Neural progenitor cell (in vitro differentiated cells): ENCODE data around the gene ELL. TPM values are rescaled to one million over a fixed set of nuclear protein-coding genes. Genes with fewer than 3 reads are reported as not detected.
A peak's percentile ranks its signal among the peaks of the same experiment; 100 is the strongest.

ENCODE experiments used
- DNase-seq: peaks from one replicate; pipeline ENCODE4 v3.0.0-alpha.2; 2016; ENCODE audit warnings: low spot score
- H2AFZ ChIP-seq: fragments of 200-600 bp; sonication (generic); replicated peaks from 2 replicates; pipeline ENCODE4 v1.6.1; 2016; ENCODE audit warnings: antibody characterized with exemption
- H3F3A ChIP-seq: fragments of 200-600 bp; sonication (generic); 2 replicates; pipeline ENCODE4 v1.6.1; 2016; ENCODE audit warnings: antibody characterized with exemption, low read depth
- H3K27ac ChIP-seq: fragments of 200-600 bp; sonication (generic); 2 replicates; pipeline ENCODE4 v1.5.1; 2016; ENCODE audit warnings: mild to moderate bottlenecking
- H3K27me3 ChIP-seq: fragments of 200-600 bp; sonication (generic); 2 replicates; pipeline ENCODE4 v1.6.1; 2016; ENCODE audit warnings: mild to moderate bottlenecking, moderate library complexity
- H3K36me3 ChIP-seq: fragments of 200-600 bp; sonication (generic); 2 replicates; pipeline ENCODE4 v1.5.1; 2016
- H3K4me1 ChIP-seq: fragments of 200-600 bp; sonication (generic); 2 replicates; pipeline ENCODE4 v1.6.1; 2016; ENCODE audit warnings: mixed run types
- H3K4me2 ChIP-seq: fragments of 200-600 bp; sonication (generic); 2 replicates; pipeline ENCODE4 v1.6.1; 2016
- H3K4me3 ChIP-seq: fragments of 200-600 bp; sonication (generic); 2 replicates; pipeline ENCODE4 v1.5.1; 2016
- H3K79me2 ChIP-seq: fragments of 200-600 bp; sonication (generic); 2 replicates; pipeline ENCODE4 v1.6.1; 2016; ENCODE audit warnings: low read depth
- H3K9ac ChIP-seq: fragments of 200-600 bp; sonication (generic); 2 replicates; pipeline ENCODE4 v1.6.1; 2016
- H3K9me3 ChIP-seq: fragments of 200-600 bp; sonication (generic); 2 replicates; pipeline ENCODE4 v1.5.1; 2016; ENCODE audit warnings: low read depth
- H4K20me1 ChIP-seq: fragments of 200-600 bp; sonication (generic); 2 replicates; pipeline ENCODE4 v1.6.1; 2016; ENCODE audit warnings: low read depth
- H3K27ac Mint-ChIP-seq: 3 replicates; pipeline ENCODE4 v1.8.0; 2021; ENCODE audit warnings: mixed read lengths
- H3K27me3 Mint-ChIP-seq: 2 replicates; pipeline ENCODE4 v1.8.0; 2022; ENCODE audit warnings: low read depth, mild to moderate bottlenecking, inconsistent platforms, moderate library complexity, mixed read lengths; ENCODE audit not compliant: insufficient read depth
- H3K36me3 Mint-ChIP-seq: 3 replicates; pipeline ENCODE4 v1.8.0; 2021; ENCODE audit warnings: mixed read lengths
- H3K4me1 Mint-ChIP-seq: 3 replicates; pipeline ENCODE4 v1.8.0; 2021; ENCODE audit warnings: mixed read lengths
- H3K4me3 Mint-ChIP-seq: 3 replicates; pipeline ENCODE4 v1.8.0; 2021; ENCODE audit warnings: mild to moderate bottlenecking, moderate library complexity, mixed read lengths
- H3K9me3 Mint-ChIP-seq: 3 replicates; pipeline ENCODE4 v1.8.0; 2020; ENCODE audit warnings: mixed read lengths
- CTCF ChIP-seq: fragments of 200-600 bp; sonication (generic); IDR thresholded peaks from 2 replicates; pipeline ENCODE4 v1.5.1; 2017; ENCODE audit warnings: antibody characterized with exemption, mild to moderate bottlenecking
- EZH2 ChIP-seq: fragments of 200-600 bp; sonication (generic); IDR thresholded peaks from 2 replicates; pipeline ENCODE4 v1.6.1; 2017; ENCODE audit warnings: antibody characterized with exemption, mild to moderate bottlenecking, moderate library complexity
- EZH2phosphoT487 ChIP-seq: fragments of 200-600 bp; sonication (generic); IDR thresholded peaks from 2 replicates; pipeline ENCODE4 v1.6.1; 2017; ENCODE audit warnings: antibody characterized with exemption
- total RNA-seq: library from RNA; depleted of rRNA; stranded (reverse); fragments of >200 nt; gene quantifications from 2 replicates; pipeline ENCODE4 v1.2.3, GENCODE V29; 2015; ENCODE audit warnings: low replicate concordance

Gene ELL
- total RNA-seq, 1 donor from 2014 or later, result 2.9 TPM

DNA sequence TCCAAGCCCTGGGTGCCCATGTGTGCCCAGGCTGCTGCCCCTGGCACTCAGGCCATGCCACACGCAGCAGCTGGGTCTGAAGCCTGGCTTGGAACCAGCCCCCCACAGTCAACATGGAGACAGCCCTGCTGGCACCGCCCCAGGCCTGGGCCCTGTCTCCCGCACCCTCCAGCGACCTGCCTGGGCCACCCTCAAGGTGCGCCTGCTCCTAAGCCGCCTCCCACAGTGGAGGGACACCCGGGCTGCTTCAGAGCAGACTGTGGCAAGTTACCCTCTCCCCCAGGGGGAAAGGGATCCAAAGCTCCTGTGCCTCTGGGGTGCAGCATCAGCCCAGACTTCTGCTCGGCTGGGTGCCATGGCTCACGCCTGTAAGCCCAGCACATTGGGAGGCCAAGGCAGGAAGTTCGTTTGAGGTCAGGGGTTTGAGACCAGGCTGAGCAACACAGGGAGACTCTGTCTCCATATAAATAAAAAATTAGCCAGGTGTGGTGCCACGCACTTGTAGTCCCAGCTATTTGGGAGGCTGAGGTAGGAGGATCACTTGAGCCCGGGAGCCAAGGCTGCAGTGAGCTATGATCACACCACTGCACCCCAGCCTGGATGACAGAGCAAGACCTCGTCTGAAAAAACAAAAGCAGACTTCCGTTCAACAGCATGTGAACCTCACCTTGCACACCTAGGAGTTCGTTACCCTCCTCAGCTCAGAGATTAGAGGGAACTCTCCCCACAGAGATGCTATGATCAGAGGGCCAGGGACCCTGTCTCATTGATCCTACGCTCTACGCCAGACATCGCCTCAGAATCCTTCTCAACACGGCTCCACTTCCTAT lies 15.6 kb downstream of the ELL start:
- no peaks in the 10 kb centered on the region for H3K36me3 Mint-ChIP-seq
- Histone ChIP-seq H3K79me2 (peaks cover 32% of the 10 kb centered on the region), H3K4me1 (no peaks in the 10 kb centered on the region), H2AFZ (no peak overlapping the region), H3K36me3 (no peaks in the 10 kb centered on the region), H3K4me3 (no peak overlapping the region), H3K9me3 (no peaks in the 10 kb centered on the region), H4K20me1 (peaks cover 86% of the 10 kb centered on the region), H3K9ac (no peak overlapping the region), H3K27me3 (no peaks in the 10 kb centered on the region), H3K27ac (no peak overlapping the region), H3K4me2 (no peak overlapping the region), H3F3A (no peaks in the 10 kb centered on the region)
- peaks cover 4% of the 10 kb centered on the region for H3K27me3 Mint-ChIP-seq
- no peak for TF ChIP-seq CTCF
- no peak for TF ChIP-seq EZH2phosphoT487
- no peak for TF ChIP-seq EZH2
- DNase-seq, result no peak
- H3K27ac Mint-ChIP-seq, result peak overlapping the region; percentile 50
- no peaks in the 10 kb centered on the region for H3K9me3 Mint-ChIP-seq
- H3K4me1 Mint-ChIP-seq, result peaks cover 20% of the 10 kb centered on the region
- H3K4me3 Mint-ChIP-seq, result no peak overlapping the region

DNA sequence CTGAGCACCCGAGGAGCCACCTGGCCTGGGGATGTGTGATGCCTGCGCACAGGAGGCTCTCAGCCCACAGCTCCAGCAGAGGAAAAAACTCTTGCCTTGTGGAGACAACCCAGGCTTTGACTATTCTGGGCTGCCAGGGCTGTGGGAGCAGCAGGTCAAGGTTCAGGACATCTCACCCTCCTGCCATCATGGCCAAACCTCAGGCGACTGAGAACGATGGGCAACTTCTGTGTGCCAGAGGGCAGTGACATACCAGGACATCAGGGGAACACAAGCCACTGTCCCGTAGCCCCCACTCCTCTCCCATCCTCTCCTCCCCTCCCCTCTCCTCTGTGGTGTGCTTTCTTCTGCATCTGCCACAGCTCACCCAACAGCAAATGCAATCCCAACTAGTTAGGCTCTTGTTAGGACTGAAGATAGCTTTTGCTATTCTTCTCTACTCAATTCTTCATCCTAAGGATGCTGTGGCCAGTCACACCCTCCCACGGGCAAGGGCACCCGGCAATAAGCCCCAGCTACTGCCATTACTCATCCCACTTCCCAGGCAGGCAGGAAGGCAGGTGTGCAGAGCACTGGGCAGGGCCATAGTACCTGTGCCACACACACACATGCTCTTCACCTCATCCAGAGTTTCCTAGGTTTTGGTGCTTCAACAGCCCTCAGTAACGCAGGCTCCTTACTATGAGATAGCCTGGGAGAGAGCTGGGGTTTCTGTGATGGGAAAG lies 16.8 kb downstream of the ELL start:
- no peak overlapping the region for H2AFZ ChIP-seq
- H3K4me2 ChIP-seq, result no peak overlapping the region
- peaks cover 93% of the 10 kb centered on the region for H4K20me1 ChIP-seq
- no peak for DNase-seq
- Mint-ChIP-seq H3K9me3 (no peaks in the 10 kb centered on the region), H3K27ac (peak overlapping the region; percentile 82), H3K4me1 (peaks cover 22% of the 10 kb centered on the region), H3K4me3 (no peak overlapping the region), H3K27me3 (peaks cover 4% of the 10 kb centered on the region), H3K36me3 (no peaks in the 10 kb centered on the region)
- no peak overlapping the region for H3K4me3 ChIP-seq
- no peak for TF ChIP-seq EZH2
- no peak for TF ChIP-seq CTCF
- TF ChIP-seq EZH2phosphoT487, result no peak
- no peaks in the 10 kb centered on the region for H3K36me3 ChIP-seq
- H3F3A ChIP-seq, result no peaks in the 10 kb centered on the region
- peaks cover 34% of the 10 kb centered on the region for H3K79me2 ChIP-seq
- no peaks in the 10 kb centered on the region for H3K4me1 ChIP-seq
- no peaks in the 10 kb centered on the region for H3K27me3 ChIP-seq
- H3K9me3 ChIP-seq, result no peaks in the 10 kb centered on the region
- H3K9ac ChIP-seq, result peak overlapping the region; percentile 10
- no peak overlapping the region for H3K27ac ChIP-seq

GRCh38 chr19:18503971-18504885 lies 17.6 kb downstream of the ELL start:
- H3K4me1 Mint-ChIP-seq, result peaks cover 22% of the 10 kb centered on the region
- H3K9ac ChIP-seq, result peak overlapping the region; percentile 19
- H3K9me3 Mint-ChIP-seq, result no peaks in the 10 kb centered on the region
- H3K36me3 ChIP-seq, result no peaks in the 10 kb centered on the region
- H3K27me3 ChIP-seq, result no peaks in the 10 kb centered on the region
- no peak overlapping the region for H3K4me2 ChIP-seq
- no peak overlapping the region for H3K27ac ChIP-seq
- peaks cover 4% of the 10 kb centered on the region for H3K27me3 Mint-ChIP-seq
- no peak overlapping the region for H3K4me3 ChIP-seq
- H3K9me3 ChIP-seq, result no peaks in the 10 kb centered on the region
- DNase-seq, result no peak
- no peak overlapping the region for H3K27ac Mint-ChIP-seq
- no peaks in the 10 kb centered on the region for H3F3A ChIP-seq
- TF ChIP-seq EZH2phosphoT487 (no peak), CTCF (no peak), EZH2 (no peak)
- H4K20me1 ChIP-seq, result peaks cover 91% of the 10 kb centered on the region
- H3K79me2 ChIP-seq, result peaks cover 35% of the 10 kb centered on the region
- H2AFZ ChIP-seq, result no peak overlapping the region
- no peaks in the 10 kb centered on the region for H3K4me1 ChIP-seq
- no peak overlapping the region for H3K4me3 Mint-ChIP-seq
- H3K36me3 Mint-ChIP-seq, result no peaks in the 10 kb centered on the region
